Measurements from ENCODE around the gene CACNA1B.

Gene CACNA1B

DNA sequence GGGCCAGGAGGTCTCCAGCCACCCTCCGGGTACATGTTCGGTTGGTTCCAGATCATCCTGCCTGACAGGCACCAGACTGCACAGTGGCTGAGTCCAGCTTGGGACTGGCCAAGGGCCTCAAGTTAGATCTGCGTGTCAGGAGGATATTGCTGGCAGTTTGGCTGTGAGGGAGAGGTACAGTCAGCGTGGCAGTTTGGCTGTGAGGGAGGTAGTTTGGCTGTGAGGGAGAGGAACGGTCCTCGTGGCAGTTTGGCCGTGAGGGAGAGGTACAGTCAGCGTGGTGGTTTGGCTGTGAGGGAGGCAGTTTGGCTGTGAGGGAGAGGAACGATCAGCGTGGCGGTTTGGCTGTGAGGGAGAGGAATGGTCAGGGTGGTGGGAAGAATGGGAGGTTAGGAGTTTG, 39.0 kb downstream of the CACNA1B start:
- Histone ChIP-seq H3K27ac (ENCODE audit: low read depth, low read length) (no peak overlapping the region), H3K9ac (ENCODE audit: low read length) (no peak overlapping the region), H3K27me3 (ENCODE audit: control insufficient read depth in 1 of 2, insufficient read depth in 2 of 2, low read length in 2 of 2) (peaks cover 0 to 6% of the 10 kb centered on the region in 2 donors), H3K4me3 (ENCODE audit: low read depth in 1 of 2, low read length in 2 of 2) (no peak overlapping the region), H3K36me3 (ENCODE audit: insufficient read depth, low read length) (no peaks in the 10 kb centered on the region), H3K4me1 (ENCODE audit: insufficient read depth, low read length) (no peaks in the 10 kb centered on the region), H3K9me3 (ENCODE audit: low read length) (no peaks in the 10 kb centered on the region)

DNA sequence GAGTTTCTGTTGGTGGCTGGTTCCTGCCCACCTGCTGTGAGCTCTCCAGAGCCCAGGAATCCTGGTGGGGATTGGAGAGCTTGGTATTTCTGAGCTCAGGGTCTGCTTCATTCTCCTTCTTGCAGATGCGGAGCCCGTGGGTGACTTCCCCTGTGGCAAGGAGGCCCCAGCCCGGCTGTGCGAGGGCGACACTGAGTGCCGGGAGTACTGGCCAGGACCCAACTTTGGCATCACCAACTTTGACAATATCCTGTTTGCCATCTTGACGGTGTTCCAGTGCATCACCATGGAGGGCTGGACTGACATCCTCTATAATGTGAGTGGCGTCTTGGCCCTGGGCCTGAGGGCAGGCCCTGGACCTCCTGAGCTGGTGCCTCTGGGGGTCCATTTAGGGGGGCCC, 39.5 kb downstream of the CACNA1B start:
- Histone ChIP-seq H3K27me3 (ENCODE audit: control insufficient read depth in 1 of 2, insufficient read depth in 2 of 2, low read length in 2 of 2) (peaks cover 0 to 6% of the 10 kb centered on the region in 2 donors), H3K9ac (ENCODE audit: low read length) (no peak overlapping the region), H3K27ac (ENCODE audit: low read depth, low read length) (no peak overlapping the region), H3K4me3 (ENCODE audit: low read depth in 1 of 2, low read length in 2 of 2) (no peak overlapping the region), H3K36me3 (ENCODE audit: insufficient read depth, low read length) (no peaks in the 10 kb centered on the region), H3K4me1 (ENCODE audit: insufficient read depth, low read length) (no peaks in the 10 kb centered on the region), H3K9me3 (ENCODE audit: low read length) (no peaks in the 10 kb centered on the region)

DNA sequence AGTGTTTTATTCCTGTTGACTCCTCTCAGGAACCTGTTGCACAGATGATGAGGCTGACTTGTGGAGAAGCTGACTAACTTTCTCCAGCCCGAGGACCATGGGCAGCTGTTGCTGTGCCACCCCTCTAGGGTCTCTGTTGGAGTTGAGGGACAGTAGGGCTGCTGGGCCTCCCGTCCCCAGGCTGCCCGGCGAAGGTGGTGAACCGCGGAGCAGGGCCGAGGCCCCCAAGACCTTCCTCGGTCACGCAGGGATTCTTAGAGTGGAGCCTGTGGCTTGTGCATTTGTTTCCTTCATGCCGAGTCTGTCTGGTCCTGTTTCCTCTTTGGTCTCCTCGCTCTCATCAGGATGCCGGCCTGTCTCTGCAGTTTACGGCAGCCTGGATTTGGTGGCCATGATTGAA, 40.2 kb downstream of the CACNA1B start:
- no peaks in the 10 kb centered on the region for H3K4me1 ChIP-seq (ENCODE audit: insufficient read depth, low read length)
- no peaks in the 10 kb centered on the region for H3K36me3 ChIP-seq (ENCODE audit: insufficient read depth, low read length)
- H3K27ac ChIP-seq (ENCODE audit: low read depth, low read length), result no peak overlapping the region
- no peak overlapping the region for H3K4me3 ChIP-seq (ENCODE audit: low read depth in 1 of 2, low read length in 2 of 2)
- H3K27me3 ChIP-seq (ENCODE audit: control insufficient read depth in 1 of 2, insufficient read depth in 2 of 2, low read length in 2 of 2), result peaks cover 0 to 6% of the 10 kb centered on the region in 2 donors
- H3K9ac ChIP-seq (ENCODE audit: low read length), result no peak overlapping the region
- H3K9me3 ChIP-seq (ENCODE audit: low read length), result no peaks in the 10 kb centered on the region

DNA sequence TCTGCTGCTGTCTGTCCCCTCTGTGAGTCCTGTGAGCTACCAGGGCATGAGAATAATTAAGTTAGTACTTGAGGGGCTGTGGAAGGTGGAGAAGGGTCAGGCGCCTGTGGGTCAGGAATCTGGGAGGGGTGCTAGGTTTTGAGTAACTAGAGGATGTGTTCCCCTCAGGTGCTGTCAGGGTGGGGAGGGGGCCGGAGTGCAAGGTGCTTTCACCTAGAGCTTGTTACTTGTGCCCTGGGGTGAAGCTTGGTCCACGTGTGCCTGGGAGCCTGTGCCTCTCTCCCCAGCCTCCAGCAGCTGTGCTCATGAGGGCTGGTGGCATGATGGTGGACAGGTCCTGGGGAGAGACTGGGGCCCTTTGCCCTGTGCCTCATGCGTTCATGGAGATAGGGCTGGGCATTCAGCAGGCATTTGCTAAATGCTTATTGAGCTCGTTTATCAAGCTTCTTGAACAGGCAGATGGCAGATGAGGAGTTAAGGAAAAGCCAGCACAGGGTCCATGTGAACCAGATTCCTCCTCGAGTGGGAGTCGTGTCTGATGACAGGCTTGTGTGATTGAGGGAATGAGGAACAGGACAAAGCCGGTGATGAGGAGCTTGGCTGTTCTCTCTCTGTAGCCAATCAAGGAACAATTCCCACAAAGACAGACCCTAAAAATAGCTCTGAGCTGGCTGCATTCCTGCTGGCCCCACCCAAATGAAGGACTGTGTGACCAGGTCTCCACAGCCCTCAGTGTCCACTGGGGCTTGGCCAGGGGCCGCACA, 40.9 kb downstream of the CACNA1B start:
- H3K36me3 ChIP-seq (ENCODE audit: insufficient read depth, low read length), result no peaks in the 10 kb centered on the region
- H3K9me3 ChIP-seq (ENCODE audit: low read length), result no peaks in the 10 kb centered on the region

DNA sequence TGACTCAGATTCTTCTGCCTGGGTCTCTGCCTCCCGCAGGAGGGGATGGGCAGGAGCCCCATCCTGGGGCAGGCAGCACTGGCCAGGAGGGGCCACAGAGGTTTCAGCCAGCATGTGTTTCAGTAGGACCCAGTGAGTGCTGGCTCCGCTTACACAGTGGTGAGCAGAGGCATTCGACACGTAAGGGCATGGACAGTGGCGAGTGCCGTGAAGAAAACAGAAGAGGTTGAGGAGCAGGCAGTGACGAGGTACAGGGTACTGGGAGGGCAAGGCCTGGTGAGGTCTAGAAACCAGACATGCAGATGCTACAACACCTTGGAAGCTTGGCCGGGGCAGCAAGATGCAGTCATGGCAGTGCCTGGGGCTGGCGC, 41.5 kb downstream of the CACNA1B start:
- Histone ChIP-seq H3K27ac (ENCODE audit: low read depth, low read length) (no peak overlapping the region), H3K4me1 (ENCODE audit: insufficient read depth, low read length) (no peaks in the 10 kb centered on the region), H3K9me3 (ENCODE audit: low read length) (no peaks in the 10 kb centered on the region), H3K9ac (ENCODE audit: low read length) (no peak overlapping the region), H3K36me3 (ENCODE audit: insufficient read depth, low read length) (no peaks in the 10 kb centered on the region), H3K27me3 (ENCODE audit: control insufficient read depth in 1 of 2, insufficient read depth in 2 of 2, low read length in 2 of 2) (peaks cover 0 to 6% of the 10 kb centered on the region in 2 donors), H3K4me3 (ENCODE audit: low read depth in 1 of 2, low read length in 2 of 2) (no peak overlapping the region)

More for the DNA sequence above, 40.9 kb downstream of the CACNA1B start:
- H3K4me3 ChIP-seq (ENCODE audit: low read depth in 1 of 2, low read length in 2 of 2), result no peak overlapping the region
- H3K27me3 ChIP-seq (ENCODE audit: control insufficient read depth in 1 of 2, insufficient read depth in 2 of 2, low read length in 2 of 2), result peaks cover 0 to 6% of the 10 kb centered on the region in 2 donors
- H3K9ac ChIP-seq (ENCODE audit: low read length), result no peak overlapping the region
- H3K4me1 ChIP-seq (ENCODE audit: insufficient read depth, low read length), result no peaks in the 10 kb centered on the region
- no peak overlapping the region for H3K27ac ChIP-seq (ENCODE audit: low read depth, low read length)

DNA sequence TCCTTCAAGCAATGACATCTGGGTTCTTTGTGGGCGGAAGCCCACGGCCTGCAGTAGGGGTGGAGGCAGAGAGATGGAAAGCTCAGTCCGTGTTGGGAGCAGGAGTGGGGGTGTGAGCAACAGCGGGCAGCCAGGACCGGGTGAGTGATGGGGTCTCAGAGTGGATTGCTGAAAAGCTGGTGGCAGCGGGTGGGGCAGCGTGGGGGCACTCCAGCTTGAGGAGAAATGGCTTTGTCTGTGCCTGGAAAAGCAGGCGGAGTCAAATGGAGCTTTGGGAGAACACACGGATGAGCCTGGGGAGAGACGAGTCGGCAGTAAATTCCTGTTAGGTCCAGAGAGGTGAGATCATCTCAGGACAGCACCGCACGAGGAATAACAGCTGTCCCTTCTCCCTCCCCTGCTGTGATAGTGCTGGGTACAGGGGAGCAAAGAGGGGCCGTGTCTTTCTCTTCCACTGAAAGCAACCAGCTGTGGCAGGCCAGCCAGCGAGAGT, 42.1 kb downstream of the CACNA1B start:
- no peak overlapping the region for H3K27ac ChIP-seq (ENCODE audit: low read depth, low read length)
- H3K36me3 ChIP-seq (ENCODE audit: insufficient read depth, low read length), result no peaks in the 10 kb centered on the region
- no peak overlapping the region for H3K9ac ChIP-seq (ENCODE audit: low read length)
- H3K4me3 ChIP-seq (ENCODE audit: low read depth in 1 of 2, low read length in 2 of 2), result no peak overlapping the region
- H3K27me3 ChIP-seq (ENCODE audit: control insufficient read depth in 1 of 2, insufficient read depth in 2 of 2, low read length in 2 of 2), result peaks cover 0 to 6% of the 10 kb centered on the region in 2 donors
- no peaks in the 10 kb centered on the region for H3K4me1 ChIP-seq (ENCODE audit: insufficient read depth, low read length)
- no peaks in the 10 kb centered on the region for H3K9me3 ChIP-seq (ENCODE audit: low read length)

DNA sequence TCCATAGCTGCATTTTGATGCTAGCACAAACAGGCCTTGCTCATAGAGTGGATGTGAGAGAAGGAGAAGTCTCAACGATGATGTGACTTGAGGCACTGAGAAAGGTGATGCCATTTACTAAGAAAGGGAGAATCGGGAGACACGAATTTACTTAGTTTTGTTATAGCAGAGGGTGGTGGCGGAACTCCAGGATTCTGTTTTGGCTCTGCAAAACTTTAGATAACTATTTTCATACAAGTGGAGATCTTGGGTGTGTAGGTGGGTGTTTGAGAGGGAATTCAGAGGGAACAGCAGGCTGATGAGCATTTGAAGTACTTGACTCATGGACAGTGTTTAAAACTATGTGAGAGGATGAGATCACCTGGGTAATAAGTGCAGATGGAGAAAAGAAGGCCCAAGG, 43.2 kb downstream of the CACNA1B start:
- H3K9ac ChIP-seq (ENCODE audit: low read length), result no peak overlapping the region
- no peaks in the 10 kb centered on the region for H3K36me3 ChIP-seq (ENCODE audit: insufficient read depth, low read length)
- H3K9me3 ChIP-seq (ENCODE audit: low read length), result no peaks in the 10 kb centered on the region
- no peaks in the 10 kb centered on the region for H3K4me1 ChIP-seq (ENCODE audit: insufficient read depth, low read length)
- H3K4me3 ChIP-seq (ENCODE audit: low read depth in 1 of 2, low read length in 2 of 2), result no peak overlapping the region
- no peak overlapping the region for H3K27ac ChIP-seq (ENCODE audit: low read depth, low read length)
- peaks cover 0 to 6% of the 10 kb centered on the region in 2 donors for H3K27me3 ChIP-seq (ENCODE audit: control insufficient read depth in 1 of 2, insufficient read depth in 2 of 2, low read length in 2 of 2)

DNA sequence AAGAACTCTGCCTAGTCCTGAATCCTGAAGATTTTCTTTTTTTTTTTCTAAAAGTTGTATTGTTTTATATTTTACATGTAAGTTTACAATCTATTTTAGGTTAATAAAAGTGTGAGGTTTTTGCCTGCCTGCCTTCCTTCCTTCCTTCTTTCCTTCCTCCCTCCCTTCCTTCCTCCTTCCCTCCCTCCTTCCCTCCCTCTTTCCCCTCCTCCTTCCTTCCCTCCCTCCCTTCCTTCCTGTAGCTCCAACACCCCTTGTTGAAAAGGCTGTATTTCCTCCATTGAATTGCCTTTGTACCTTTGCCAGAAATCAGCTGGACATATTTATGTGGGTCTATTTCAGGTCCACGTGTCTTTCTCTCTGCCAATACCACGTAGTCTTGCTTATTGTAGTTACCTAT, 46.6 kb downstream of the CACNA1B start:
- H3K36me3 ChIP-seq (ENCODE audit: insufficient read depth, low read length), result no peaks in the 10 kb centered on the region
- H3K9ac ChIP-seq (ENCODE audit: low read length), result no peak overlapping the region
- H3K9me3 ChIP-seq (ENCODE audit: low read length), result no peaks in the 10 kb centered on the region
- H3K27ac ChIP-seq (ENCODE audit: low read depth, low read length), result no peak overlapping the region
- H3K4me1 ChIP-seq (ENCODE audit: insufficient read depth, low read length), result no peaks in the 10 kb centered on the region
- no peak overlapping the region for H3K4me3 ChIP-seq (ENCODE audit: low read depth in 1 of 2, low read length in 2 of 2)
- peaks cover 0 to 2% of the 10 kb centered on the region in 2 donors for H3K27me3 ChIP-seq (ENCODE audit: control insufficient read depth in 1 of 2, insufficient read depth in 2 of 2, low read length in 2 of 2)

DNA sequence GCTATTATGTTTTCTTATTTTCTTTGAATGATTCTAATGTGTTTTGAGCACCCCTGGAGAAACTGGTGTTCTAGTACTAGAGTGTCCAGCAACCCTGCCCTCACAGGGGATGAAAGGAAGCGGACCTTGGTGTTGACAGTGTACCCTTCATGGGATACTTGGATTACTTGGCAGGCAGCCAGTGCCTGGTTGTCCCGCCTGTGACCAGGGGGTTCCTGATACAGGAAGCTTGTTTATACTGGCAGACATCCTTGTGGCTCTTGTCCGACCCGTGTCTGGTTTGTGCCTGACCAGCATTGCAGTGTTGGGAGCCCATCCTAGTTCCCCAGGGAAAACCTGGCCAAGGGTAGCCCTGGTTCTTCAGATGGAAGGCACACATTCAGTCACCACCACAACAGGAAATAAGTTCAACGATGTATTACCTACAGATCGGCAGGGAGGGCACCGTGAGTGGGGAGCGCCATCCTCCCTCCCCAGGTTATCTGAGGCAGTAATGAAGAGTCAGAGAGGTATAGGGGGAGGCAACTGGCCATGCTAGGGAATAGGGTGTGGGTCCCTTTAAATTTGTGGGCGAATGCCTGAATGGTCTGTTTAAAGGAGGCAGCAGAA, 47.3 kb downstream of the CACNA1B start:
- H3K9me3 ChIP-seq (ENCODE audit: low read length), result no peaks in the 10 kb centered on the region
- no peak overlapping the region for H3K4me3 ChIP-seq (ENCODE audit: low read depth in 1 of 2, low read length in 2 of 2)
- H3K27ac ChIP-seq (ENCODE audit: low read depth, low read length), result no peak overlapping the region
- no peaks in the 10 kb centered on the region for H3K4me1 ChIP-seq (ENCODE audit: insufficient read depth, low read length)
- H3K27me3 ChIP-seq (ENCODE audit: control insufficient read depth in 1 of 2, insufficient read depth in 2 of 2, low read length in 2 of 2), result no peaks in the 10 kb centered on the region
- H3K9ac ChIP-seq (ENCODE audit: low read length), result no peak overlapping the region
- H3K36me3 ChIP-seq (ENCODE audit: insufficient read depth, low read length), result no peaks in the 10 kb centered on the region

DNA sequence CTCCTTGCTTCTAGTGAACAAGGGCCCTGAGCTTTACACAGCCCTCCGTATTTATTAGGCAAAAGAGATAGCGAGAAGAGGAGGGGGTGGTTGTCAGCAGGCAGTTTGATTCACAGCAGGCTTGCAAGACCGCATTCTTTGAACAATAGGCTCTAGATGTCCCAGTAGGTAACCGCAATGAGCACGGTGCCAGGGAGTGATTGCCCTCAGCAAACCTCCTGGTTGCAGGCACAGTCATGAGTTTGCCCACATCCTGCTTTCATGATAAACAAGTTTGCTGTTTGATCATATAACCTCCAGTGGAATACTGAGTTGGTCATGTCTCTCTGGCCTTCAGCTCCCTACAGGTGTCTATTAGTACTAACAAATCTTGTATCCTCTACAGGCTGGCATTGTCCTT, 66.1 kb downstream of the CACNA1B start:
- Histone ChIP-seq H3K4me1 (ENCODE audit: insufficient read depth, low read length) (no peaks in the 10 kb centered on the region), H3K36me3 (ENCODE audit: insufficient read depth, low read length) (no peaks in the 10 kb centered on the region), H3K27ac (ENCODE audit: low read depth, low read length) (no peak overlapping the region), H3K9ac (ENCODE audit: low read length) (no peak overlapping the region), H3K27me3 (ENCODE audit: control insufficient read depth in 1 of 2, insufficient read depth in 2 of 2, low read length in 2 of 2) (no peaks in the 10 kb centered on the region), H3K4me3 (ENCODE audit: low read depth in 1 of 2, low read length in 2 of 2) (no peak overlapping the region), H3K9me3 (ENCODE audit: low read length) (no peaks in the 10 kb centered on the region)

DNA sequence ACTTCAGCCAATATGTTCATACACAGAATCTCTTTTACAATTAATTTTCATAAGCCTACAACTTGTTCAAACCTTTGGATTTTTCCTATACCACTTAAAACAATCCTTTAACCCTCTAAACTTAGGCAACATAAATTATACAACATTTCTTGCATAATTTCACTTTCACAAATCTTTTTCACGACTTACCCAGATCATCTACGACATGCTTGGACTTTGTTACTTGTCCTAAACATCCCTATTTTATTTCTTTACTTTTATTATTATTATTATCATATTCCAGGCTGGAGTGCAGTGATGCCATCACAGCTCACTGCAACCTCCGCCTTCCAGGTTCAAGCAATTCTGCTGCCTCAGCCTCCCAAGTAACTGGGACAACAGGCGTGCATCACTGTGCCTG, 68.0 kb downstream of the CACNA1B start:
- no peaks in the 10 kb centered on the region for H3K9me3 ChIP-seq (ENCODE audit: low read length)
- H3K27me3 ChIP-seq (ENCODE audit: control insufficient read depth in 1 of 2, insufficient read depth in 2 of 2, low read length in 2 of 2), result peaks cover 0 to 4% of the 10 kb centered on the region in 2 donors
- no peak overlapping the region for H3K27ac ChIP-seq (ENCODE audit: low read depth, low read length)
- H3K4me1 ChIP-seq (ENCODE audit: insufficient read depth, low read length), result no peaks in the 10 kb centered on the region
- H3K9ac ChIP-seq (ENCODE audit: low read length), result no peak overlapping the region
- no peak overlapping the region for H3K4me3 ChIP-seq (ENCODE audit: low read depth in 1 of 2, low read length in 2 of 2)
- no peaks in the 10 kb centered on the region for H3K36me3 ChIP-seq (ENCODE audit: insufficient read depth, low read length)

DNA sequence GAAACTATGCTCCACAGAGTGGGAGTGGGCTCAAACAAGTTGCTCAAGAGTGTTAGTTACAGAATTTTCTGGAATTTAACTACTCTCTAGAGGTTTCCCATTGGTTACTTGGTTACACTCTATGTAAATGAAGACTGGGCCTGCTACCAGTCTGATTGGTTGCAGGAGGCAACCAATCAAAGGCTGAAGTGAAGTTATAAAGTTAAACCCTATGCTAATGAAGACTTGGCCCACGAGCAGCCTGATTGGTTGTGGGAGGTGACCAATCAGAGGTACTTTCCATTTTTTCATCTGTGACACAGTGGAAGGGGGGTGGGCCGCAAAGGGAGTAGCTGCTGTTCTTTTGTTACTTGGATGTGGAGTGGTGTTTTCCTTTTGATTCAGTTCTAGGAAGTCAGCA, 69.4 kb downstream of the CACNA1B start:
- no peak overlapping the region for H3K27ac ChIP-seq (ENCODE audit: low read depth, low read length)
- H3K36me3 ChIP-seq (ENCODE audit: insufficient read depth, low read length), result no peaks in the 10 kb centered on the region
- peaks cover 0 to 4% of the 10 kb centered on the region in 2 donors for H3K27me3 ChIP-seq (ENCODE audit: control insufficient read depth in 1 of 2, insufficient read depth in 2 of 2, low read length in 2 of 2)
- no peaks in the 10 kb centered on the region for H3K9me3 ChIP-seq (ENCODE audit: low read length)
- H3K9ac ChIP-seq (ENCODE audit: low read length), result no peak overlapping the region
- no peaks in the 10 kb centered on the region for H3K4me1 ChIP-seq (ENCODE audit: insufficient read depth, low read length)
- H3K4me3 ChIP-seq (ENCODE audit: low read depth in 1 of 2, low read length in 2 of 2), result no peak overlapping the region
